ENCODE data around the gene LRGUK. TPM values are rescaled to one million over a fixed set of nuclear protein-coding genes. Genes with fewer than 3 reads are reported as not detected.

LRGUK gene
- total RNA-seq, 1 donor from 2014 or later, result 0.17 TPM

DNA sequence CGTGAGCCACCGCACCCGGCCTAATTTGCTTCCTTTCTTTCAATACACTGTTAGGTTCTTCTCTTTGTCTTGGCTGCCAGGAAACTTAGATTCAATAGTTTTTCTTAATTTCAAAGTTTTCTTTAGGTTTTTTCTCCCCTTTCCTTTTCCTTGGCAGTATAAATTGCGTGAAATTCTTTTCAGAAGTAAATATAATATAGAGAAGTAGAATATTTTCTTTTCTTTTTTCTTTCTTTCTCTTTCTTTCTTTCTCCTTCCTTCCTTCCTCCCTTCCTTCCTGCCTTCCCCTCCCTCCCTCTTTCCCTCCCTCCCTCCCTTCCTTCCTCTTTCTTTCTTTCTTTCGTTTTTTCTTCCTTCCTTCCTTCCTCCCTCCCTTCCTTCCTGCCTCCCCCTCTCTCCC, 1.7 kb downstream of the LRGUK start:
- no peak for DNase-seq

DNA sequence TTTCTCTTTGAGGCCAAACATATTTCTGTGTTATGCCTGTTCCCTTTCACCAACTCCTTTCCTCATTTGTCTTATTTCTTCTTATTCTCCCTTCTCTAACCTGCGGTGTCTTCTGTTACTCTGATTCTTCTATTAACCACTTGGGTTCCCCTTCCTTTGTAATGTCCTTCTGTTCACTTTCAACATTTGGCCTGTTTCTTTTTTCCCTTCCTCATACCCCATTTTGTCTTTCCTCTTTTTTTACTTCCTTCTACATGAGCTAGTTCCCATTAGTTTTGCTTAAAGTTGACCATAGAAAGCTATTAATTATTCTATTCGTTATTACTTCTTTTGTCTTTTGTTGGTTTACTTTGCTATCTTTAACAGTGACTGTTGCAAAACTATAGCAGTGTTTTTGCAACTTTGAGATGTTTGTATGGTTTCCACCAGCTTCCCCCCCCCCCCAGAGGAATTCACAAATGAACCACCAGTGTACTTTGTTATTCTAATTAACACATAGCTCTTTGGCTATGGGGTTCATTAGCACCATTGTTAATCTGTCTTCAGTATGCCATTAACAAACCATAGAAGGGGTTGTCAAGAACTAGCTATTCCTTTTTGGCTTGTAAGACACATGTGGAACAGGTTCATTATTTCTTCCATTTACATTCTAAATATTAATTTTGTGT, 2.9 kb downstream of the LRGUK start:
- no peak for DNase-seq

DNA sequence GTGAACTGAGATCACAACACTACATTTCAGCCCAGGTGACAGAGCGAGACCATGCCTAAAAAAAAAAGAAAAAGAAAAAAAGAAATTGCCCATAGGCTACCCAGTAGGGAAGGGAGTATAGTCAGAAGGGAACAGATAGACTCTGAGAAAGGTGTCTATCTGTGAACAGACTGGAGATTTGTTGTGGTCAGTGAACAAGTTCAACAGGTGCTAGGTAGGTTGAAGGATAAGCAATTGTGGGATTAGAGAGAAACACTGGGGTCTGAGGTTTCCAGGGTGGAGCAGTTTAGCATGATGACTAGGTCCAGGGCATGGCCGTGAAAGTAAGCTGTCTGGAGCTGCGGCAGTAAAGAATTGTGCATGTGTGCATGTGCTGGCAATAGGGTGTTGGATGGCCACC, 6.9 kb downstream of the LRGUK start:
- DNase-seq, result no peak

DNA sequence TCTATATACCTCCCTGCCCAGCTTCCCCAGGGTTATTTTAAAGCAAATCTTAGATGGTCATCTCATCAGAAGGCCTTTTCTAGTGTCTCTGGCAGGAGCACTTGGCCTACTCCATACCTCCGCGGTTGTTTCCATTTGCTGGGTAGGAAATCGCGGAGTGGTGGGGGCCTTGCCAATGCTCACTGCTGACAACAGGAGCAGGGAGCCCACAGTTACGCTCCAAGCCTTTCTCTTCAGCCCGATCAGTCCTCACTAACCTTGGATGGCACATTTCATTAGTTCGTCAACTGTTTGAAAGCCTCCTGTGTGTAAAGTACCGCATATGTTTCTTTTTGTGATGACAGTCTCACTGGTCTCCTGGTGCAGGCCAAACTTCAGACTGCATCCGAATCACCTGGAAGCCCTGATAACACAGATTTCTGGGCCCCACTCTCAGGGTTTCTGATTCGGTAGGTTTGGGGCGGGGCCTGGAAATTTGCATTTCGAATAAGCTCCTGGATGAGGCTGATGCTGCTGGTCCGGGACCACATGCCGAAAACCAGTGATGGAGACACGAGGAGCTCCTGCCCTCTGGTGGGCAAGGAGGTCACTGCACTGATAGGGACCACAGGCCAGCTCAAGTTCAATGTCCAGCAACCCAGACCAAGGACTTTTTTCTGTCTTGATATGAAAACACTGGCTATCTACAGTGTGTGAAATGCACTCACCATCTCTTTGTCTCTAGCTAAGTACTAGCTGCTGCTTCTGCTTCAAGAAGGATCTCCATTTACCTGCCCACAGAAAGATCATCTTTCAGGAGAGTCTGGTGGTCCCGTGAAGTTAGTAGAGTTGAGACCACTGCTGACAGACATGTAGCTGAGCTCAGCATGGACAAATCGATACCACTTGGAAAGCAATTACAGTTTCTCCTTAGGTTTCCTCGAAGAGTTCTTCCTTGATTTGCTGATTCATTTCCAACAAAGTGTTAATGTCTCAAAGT, 14.0 kb downstream of the LRGUK start:
- peak; percentile 74 for DNase-seq

DNA sequence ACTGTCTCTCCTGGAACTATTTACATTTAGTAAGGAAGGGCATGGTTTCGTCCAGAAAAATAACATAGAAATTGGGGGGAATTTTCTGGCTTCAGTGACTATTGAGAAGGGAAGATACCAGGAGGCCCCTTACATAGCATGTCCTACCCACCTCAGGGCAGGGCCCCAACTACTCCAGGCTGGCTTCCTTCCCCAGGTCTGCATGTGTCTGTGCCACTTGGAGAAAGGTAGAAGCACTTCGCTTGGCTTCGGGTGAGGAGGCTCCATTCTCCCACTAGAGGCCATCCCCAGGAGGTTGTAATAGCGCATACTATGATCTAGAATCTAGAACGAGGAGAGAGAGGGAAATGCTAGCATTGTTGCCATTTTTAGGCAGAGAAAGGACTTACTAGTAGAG, 14.7 kb downstream of the LRGUK start:
- DNase-seq, result no peak

DNA sequence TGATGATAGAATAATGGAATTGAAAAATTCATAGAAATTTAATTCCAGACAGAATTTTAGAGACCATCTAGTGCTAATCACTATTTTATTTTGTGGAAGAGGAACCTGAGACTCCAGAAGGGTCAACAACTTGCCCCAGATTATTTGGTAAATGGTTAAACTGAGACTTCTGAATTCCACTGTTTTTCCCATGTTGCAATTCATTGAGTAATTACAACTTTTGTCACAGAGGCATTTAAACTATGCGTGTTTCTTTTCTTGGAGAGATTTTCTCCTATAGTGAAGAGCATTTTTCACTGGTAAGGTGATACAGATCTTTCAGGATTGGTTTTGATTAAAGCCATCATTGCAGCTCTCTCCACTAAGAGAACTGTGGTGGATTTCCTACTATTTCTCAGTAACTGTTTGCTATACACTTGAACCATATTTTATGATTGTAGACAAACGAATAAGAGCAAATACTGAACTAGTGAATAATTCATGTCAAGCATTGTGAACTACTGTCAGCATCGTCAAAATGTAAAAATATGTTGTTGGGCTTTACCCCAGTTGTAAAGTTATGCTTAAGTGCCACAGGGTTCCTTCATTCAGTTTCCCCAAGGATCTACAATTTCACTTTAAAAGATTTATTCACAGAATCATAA, 26.5 kb downstream of the LRGUK start:
- DNase-seq, result no peak

DNA sequence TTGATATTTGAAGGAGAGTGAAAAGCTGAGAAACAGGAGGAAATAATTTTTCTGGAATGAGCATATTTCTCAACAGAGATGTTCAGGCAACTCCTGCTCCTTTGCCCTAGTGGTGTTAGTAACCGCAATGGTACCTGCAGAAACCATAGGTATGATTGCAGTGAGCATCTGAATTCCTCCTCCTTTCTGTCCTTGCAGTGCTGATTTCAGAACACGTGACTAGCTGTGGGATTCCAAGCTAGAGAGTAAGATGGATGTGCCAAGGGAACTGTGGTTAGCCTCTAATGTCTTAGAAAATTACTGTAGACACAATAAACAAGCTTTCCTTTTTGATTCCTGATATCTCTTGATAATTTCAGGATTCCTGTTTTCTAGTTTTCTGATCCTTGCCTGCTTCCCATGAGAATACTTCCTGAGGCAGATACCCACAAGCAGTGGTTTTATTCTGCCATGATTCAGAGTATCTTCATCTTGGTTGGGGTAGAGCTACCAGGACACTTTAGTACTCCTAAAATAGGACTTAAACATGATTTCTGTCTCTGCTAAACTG, 27.5 kb downstream of the LRGUK start:
- no peak for DNase-seq

DNA sequence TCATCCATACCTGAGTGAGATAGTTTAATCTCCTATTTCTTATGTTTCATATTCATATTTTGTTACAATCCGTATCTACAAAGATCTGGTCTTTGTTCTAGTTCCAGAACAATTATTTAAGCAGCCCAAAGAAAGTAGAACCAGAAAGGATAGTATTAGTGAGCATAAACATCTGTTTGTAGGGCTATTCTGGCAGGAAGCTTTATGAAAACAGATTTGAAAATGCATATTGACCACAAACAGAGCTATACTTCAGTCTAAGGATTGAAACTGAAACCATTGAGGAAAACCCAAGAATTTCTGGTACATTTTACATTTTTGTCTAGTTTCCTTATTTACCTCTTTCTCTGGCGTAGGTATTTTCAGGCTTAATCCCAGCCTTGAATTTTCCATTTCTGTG, 28.1 kb downstream of the LRGUK start:
- no peak for DNase-seq

DNA sequence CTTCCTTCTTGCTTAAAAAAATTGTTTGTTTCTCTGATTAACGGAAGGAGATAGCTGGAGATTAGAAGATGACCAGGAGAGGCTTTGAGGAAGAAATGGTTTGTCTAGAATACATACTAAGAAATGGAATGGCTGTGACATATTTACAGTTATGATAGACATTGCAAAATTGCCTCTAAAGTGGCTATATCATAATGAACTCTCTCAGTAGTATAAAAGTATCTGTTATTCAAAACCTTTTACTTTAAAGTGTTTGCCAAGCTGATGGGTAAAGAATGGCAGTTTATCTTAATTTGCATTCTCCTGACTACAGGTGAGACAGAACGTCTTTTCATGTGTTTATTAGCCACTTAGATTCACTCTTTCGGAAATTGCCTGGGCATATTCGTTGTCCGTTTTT, 28.7 kb downstream of the LRGUK start:
- no peak for DNase-seq

DNA sequence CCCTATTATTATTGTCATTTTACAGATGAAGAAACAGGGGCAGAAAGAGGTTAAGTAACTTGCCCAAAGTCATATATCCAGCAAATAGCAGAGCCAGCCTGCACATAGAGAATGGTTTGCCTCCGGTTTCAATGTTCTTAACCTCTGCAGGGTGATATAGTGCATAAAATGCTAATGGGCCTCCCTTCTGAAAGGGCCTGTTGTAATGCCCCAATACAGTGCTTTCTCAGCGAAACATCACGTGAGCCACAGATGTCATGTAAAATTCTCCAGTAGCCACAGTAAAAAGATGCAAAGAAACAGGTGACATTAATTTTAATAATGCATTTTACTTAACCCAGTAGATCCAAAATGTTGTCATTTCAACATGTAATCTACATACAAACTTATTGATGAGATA, 38.1 kb downstream of the LRGUK start:
- DNase-seq, result no peak

DNA sequence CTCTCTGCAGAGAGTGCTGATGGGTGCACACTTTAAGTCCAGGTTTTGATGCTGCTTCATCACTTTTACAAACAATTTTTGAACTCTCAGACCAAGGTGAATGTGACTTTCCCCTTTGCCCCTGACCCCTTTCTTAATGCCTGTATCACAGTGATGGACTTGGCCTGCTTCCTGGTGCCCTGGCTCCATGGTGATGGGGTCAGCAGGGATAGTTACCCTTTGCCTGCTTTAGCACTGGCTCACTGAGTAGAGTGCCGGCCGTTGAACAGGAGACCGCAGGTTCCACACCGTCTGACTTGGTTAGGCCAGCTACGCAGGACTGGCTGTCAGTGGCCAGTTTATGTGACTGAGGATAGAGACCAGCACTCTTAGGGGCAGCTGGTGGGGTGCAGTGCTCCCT, 40.1 kb downstream of the LRGUK start:
- DNase-seq, result no peak

DNA sequence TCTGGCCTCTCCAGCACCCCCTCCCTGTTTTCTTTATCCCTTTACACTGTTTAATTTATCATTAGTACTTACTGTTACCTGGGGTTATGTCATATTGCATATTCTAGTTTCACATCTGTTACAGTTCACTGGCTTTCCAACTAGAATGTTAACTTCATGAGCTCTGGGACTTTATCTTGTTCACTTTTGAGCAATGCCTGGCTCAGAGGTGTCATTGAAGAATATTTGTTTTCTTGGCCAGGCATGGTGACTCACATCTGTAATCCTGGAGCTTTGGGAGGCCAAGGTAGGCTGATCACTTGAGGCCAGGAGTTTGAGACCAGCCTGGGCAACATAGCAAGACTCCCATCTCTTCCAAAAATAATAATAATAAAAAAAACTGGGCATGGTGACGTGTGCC, 40.7 kb downstream of the LRGUK start:
- DNase-seq, result no peak

DNA sequence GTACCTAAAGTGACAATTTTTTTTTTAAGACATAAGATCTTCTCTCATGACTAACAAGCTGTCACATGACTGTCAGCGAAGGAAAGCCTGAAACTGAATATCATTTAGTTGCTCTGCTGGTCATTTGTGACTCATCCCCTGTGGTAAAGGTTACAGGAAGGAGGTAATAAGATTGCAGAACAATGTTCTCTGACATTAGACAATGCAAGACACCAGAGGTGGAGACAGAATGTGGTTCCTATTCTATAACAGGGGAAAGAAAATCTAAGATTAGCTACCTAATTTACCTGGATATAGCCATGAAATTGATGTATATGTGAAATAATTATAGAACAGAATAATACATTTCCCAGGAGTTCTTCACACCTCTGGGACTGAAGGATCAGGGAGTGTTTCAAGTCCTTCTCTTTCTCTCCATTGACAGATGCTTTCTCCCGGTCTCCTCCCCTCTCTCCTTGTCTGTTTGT, 47.7 kb downstream of the LRGUK start:
- peak; percentile 83 for DNase-seq

DNA sequence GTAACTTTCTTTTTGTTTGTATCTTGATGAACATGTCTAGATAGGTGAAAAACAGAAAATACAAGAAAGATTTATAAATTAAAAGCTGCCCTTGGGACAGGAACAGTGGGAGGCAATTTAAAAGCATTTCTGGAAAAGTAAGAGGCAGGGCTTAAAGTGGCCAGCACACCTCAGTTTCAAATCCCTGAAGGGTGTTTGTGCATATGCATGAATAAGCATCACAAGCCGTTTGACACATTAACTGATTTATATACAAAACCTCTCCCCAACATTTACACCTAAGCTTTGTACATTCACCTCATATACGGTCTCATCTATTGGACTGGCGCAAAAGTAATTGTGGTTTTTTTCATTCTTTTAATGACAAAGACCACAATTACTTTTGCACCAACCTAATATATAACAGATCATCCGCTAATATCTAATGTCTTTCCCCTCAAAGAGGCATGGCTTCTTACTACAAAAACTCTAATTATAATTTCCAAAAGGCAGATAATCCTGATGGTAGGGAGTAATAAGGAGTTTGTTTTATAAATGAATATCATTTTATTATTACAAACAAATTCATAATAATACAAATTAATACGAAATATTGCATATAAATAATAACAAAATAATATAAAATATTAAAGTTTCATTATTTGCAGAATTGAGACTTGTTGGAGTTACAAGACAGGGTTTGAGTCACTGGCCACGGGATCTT, 48.3 kb downstream of the LRGUK start:
- DNase-seq, result no peak

DNA sequence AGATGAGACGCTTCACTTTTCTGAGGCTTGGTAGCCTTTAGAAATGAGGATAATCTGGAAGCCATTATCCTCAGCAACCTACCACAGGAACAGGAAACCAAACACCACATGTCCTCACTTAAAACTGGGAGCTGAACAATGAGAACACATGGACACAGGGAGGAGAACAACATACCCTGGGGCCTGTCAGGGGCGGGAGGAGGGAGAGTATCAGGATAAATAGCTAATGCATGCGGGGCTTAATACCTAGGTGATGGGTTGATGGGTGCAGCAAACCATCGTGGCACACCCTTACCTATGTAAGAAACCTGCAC, 48.9 kb downstream of the LRGUK start:
- no peak for DNase-seq

DNA sequence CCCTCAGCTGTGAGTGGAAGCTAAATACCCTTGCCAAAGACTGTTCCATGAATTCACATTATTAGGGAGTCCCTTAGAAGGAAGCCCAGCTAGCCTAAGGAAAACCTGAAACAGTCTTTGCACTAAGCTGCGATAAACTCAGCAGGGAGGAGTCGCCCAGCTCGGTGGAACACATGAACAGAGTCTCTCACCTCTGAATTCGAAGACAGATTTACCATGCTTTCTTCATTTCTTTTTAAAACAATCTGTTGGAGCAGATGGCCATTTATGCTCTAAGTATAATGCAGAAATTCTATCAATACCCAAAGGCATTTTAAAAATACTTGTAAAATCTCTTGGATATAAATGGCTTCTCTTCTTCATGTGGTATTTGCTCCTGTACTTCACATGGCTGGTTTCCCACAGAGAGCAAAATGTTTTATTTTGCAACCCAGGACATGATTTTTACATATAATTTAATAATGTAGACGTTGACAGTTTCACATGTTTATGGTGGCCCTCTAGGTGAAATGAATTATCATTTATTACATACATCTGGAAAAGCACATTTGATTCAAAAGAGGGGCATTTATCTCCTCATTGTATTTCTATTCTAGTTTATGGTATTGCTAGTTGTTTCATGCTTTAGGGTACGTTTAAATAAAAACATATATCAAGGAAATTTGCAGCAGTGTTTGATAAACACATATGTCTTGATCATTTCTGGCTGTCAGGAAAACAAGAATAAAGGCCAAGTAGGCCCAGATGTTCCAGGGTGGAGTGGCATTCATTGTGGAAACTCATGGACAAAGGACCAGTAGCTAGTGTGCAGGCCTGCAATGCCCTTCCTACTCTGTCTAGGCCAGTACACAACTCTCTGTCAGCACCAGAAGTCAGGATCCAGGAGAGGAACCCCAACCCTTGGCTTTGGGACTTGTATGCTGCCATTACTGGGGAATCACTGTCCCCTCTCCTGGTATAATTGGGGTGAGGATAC, 52.2 kb downstream of the LRGUK start:
- DNase-seq, result no peak

DNA sequence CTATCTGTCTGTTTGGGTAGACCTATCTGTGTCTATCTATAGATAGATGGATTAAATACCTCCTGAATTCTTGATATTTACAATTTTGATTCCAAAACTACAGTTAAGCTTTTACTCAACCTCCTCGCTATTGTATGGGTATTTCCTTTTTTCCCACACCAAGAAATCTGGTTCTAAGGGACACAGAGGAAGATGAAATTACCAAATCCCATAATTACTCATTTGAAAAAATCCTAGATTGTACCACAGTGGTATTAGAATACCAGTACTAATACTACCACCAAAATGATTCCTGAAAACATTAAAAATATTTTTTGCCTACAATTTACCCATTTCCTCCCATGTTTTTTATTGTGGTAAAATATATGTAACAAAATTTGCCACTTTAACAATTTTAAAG, 53.2 kb downstream of the LRGUK start:
- no peak for DNase-seq

DNA sequence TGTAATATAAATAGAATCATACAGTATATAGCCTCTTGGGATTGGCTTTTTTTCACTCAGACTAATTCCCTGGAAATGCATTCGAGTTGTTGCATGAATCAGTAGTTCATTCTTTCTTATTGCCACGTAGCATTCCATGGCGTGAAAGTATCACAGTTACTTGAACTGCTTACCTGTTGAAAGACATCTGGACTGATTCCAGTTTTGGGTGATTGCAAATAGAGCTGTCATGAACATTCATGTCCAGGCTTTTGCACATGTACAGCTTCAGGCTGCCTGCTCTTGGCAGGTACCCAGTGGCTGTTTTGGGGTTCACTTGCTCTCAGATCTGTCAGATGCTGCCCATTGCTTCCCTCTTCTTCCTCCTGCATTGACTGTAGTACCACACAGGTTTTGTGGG, 54.9 kb downstream of the LRGUK start:
- DNase-seq, result no peak

DNA sequence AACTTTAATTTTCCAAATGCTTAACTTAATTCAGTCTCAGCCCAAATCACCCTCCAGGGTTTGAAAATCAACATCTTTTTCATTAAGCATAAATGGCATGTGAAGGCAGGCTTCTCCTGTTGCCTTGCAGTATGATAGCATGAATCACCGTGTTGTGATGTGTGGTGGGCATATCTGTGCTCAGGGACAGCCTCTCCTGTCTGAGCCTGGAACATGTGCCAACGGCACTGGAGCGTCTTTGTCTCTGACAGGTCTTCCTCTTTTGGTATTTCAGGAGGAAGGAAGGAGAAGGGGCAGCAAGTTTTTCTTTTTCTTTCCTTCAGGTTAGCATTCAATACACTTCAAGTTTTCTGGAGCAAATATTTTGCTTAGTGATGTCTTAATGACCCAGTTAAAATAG, 57.6 kb downstream of the LRGUK start:
- DNase-seq, result no peak

DNA sequence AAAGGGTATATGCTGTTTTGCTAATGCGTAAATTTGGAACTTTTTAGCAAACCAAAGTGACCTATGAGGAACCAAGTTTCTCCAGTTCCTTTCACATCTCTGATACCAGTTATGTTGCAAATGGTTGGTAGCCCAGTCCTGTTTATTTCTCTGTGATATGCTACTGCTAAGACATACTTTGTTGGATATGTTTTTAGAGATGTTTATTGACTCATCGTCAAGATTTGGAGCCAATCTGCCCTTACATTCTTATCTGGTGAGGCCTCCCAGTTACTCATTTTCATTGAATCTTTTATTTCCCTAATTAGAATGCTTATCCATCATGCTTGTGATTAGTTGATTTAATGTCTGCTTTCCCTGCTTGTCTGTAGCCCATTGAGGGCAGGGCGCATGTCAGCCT, 58.9 kb downstream of the LRGUK start:
- no peak for DNase-seq

DNA sequence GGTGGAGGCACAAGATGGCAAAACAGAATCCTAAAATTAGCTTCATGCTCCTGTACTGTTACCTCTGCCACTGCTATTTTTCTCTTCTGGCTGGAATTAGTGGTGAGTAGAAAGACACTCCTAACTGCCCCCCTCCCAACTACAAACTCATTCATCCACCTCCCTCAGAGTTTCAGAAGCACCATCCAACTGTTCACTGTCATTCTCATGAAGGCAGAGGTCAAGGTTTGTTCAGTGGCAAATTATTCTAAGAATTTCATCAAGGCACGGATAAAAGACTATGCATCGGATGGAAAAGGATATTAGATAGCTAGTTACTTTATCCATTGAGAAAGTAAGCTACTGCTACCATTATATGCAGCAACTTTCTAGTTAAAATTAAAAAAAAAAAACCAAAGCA, 59.7 kb downstream of the LRGUK start:
- DNase-seq, result no peak

DNA sequence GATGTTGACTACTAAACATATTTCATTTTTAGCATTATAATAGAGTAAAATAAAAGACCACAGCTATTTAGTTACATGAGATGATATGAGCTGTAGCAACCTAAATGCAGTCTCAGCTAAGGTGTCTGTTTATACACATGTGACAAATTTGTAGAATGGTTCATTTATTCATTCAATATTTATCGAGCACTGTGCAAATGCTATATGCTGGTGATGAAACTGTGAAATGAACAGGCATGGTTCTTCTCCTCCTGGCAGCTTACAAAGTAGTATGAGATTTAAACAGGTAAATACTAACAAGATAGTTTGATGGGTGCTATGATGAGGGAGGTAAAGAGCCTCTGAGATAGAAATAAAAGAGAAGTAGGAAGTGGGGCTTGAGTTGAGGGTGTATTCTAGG, 60.8 kb downstream of the LRGUK start:
- DNase-seq, result no peak
